A549 (cell line): ENCODE data around the gene ST3GAL6. TPM values are rescaled to one million over a fixed set of nuclear protein-coding genes. Genes with fewer than 3 reads are reported as not detected.

ENCODE experiments used
- ATAC-seq, 2 experiments: fragments of 200-7000 bp in 1 of 2; fragments of >200 bp in 1 of 2; cut with Nextera tagmentation in 1 of 2; cut with Tn5 transposase in 1 of 2; 3 replicates each; pipeline versions ENCODE4 v1.8.0 to v1.9.1; 2018 to 2020; ENCODE audit warnings: mild to moderate bottlenecking in 1 of 2, moderate library complexity in 1 of 2
- CTCF ChIA-PET: fragments of 300-600 bp; sonication (Branson Sonifier 250); formaldehyde crosslinking; extraction: SDS; loops from one replicate; lab custom pipeline; 2021; ENCODE audit warnings: antibody characterized with exemption, inconsistent platforms; lab: Yijun Ruan, JAX
- POLR2A ChIA-PET: fragments of 350-600 bp; formaldehyde crosslinking; extraction: SDS; loops from one replicate; lab custom pipeline; 2021; ENCODE audit warnings: antibody characterized with exemption, inconsistent platforms; lab: Yijun Ruan, JAX
- DNase-seq, 2 experiments: peaks; one replicate each; pipeline versions ENCODE4 v3.0.0 to v3.0.0-alpha.2; 2011 to 2016; ENCODE audit warnings: low read depth in 1 of 2, low spot score in 1 of 2
- FAIRE-seq: peaks from 2 replicates; lab custom pipeline; 2011; peaks lifted over from hg19 to GRCh38; lab: Jason Lieb, UNC
- H3K27ac ChIP-seq, 2 experiments: fragments of >200 bp; sonication (Bioruptor Twin); formaldehyde crosslinking; 3 replicates each; pipeline ENCODE4 v1.5.1; 2016 to 2017
- H3K4me1 ChIP-seq: fragments of >200 bp; sonication (Bioruptor Twin); formaldehyde crosslinking; 3 replicates; pipeline ENCODE4 v1.6.1; 2016
- H3K4me2 ChIP-seq: fragments of >200 bp; sonication (Bioruptor Twin); formaldehyde crosslinking; 3 replicates; pipeline ENCODE4 v1.6.1; 2016
- H3K4me3 ChIP-seq: fragments of >200 bp; sonication (Bioruptor Twin); formaldehyde crosslinking; 3 replicates; pipeline ENCODE4 v1.5.1; 2016
- H3K9me3 ChIP-seq: fragments of >200 bp; sonication (Bioruptor Twin); formaldehyde crosslinking; 3 replicates; pipeline ENCODE4 v1.6.1; 2016
- ATOH8 ChIP-seq: fragments of 250-450 bp; sonication (Bioruptor Pico); IDR thresholded peaks from 2 replicates; pipeline ENCODE4 v1.5.0; 2020; ENCODE audit warnings: low read depth, mild to moderate bottlenecking, moderate library complexity
- CBX8 ChIP-seq: fragments of 200-600 bp; sonication (generic); IDR thresholded peaks from 2 replicates; pipeline ENCODE4 v1.6.1; 2016
- CEBPB ChIP-seq, 2 experiments: fragments of >200 bp in 1 of 2; sonication (Bioruptor Twin) in 1 of 2; formaldehyde crosslinking in 1 of 2; IDR thresholded peaks; 2 replicates each; pipeline ENCODE4 v1.6.1; 2012 to 2016
- CHD2 ChIP-seq: fragments of 150-350 bp; IDR thresholded peaks from 2 replicates; pipeline ENCODE4 v1.6.1; 2014; ENCODE audit warnings: low read length; ENCODE audit not compliant: partially characterized antibody
- CHD4 ChIP-seq: fragments of 200-600 bp; sonication (generic); IDR thresholded peaks from 2 replicates; pipeline ENCODE4 v1.6.1; 2016; ENCODE audit warnings: antibody characterized with exemption, mild to moderate bottlenecking, borderline replicate concordance
- CTCF ChIP-seq: fragments of >200 bp; sonication (Bioruptor Twin); formaldehyde crosslinking; IDR thresholded peaks from 3 replicates; pipeline ENCODE4 v1.5.1; 2016
- EHF ChIP-seq: fragments of 250-450 bp; sonication (Bioruptor Pico); IDR thresholded peaks from 2 replicates; pipeline ENCODE4 v1.5.0; 2020; ENCODE audit warnings: mild to moderate bottlenecking
- EHMT2 ChIP-seq: fragments of 200-600 bp; sonication (generic); IDR thresholded peaks from 2 replicates; pipeline ENCODE4 v1.6.1; 2016; ENCODE audit warnings: antibody characterized with exemption, low read depth, mild to moderate bottlenecking, moderate library complexity
- EP300 ChIP-seq, 2 experiments: fragments of >200 bp; sonication (Bioruptor Twin); formaldehyde crosslinking; IDR thresholded peaks; 2 replicates in 1 of 2; 3 replicates in 1 of 2; pipeline ENCODE4 v1.6.1; 2016 to 2017
- ESRRA ChIP-seq: fragments of 150-350 bp; IDR thresholded peaks from 2 replicates; pipeline ENCODE4 v1.6.1; 2014; ENCODE audit warnings: mild to moderate bottlenecking, low read length, borderline replicate concordance
- FOXS1 ChIP-seq: fragments of 250-450 bp; sonication (Bioruptor Pico); IDR thresholded peaks from 2 replicates; pipeline ENCODE4 v1.5.0; 2020; ENCODE audit warnings: mild to moderate bottlenecking, moderate library complexity
- HMGXB4 ChIP-seq: fragments of 250-450 bp; sonication (Bioruptor Pico); IDR thresholded peaks from 2 replicates; pipeline ENCODE4 v1.5.0; 2021; ENCODE audit warnings: mild to moderate bottlenecking, moderate library complexity, borderline replicate concordance
- HOXA7 ChIP-seq: fragments of 250-450 bp; sonication (Bioruptor Pico); IDR thresholded peaks from 2 replicates; pipeline ENCODE4 v1.5.0; 2020; ENCODE audit warnings: mild to moderate bottlenecking, moderate library complexity
- JUN ChIP-seq, 2 experiments: fragments of >200 bp; sonication (Bioruptor Twin); formaldehyde crosslinking; IDR thresholded peaks; 2 replicates in 1 of 2; 3 replicates in 1 of 2; pipeline ENCODE4 v1.6.1; 2016 to 2017
- JUNB ChIP-seq: fragments of >200 bp; sonication (Bioruptor Twin); formaldehyde crosslinking; IDR thresholded peaks from 2 replicates; pipeline ENCODE4 v1.6.1; 2016
- KDM5A ChIP-seq: fragments of 200-600 bp; sonication (generic); IDR thresholded peaks from 2 replicates; pipeline ENCODE4 v1.6.1; 2016; ENCODE audit warnings: antibody characterized with exemption, mild to moderate bottlenecking
- MAFK ChIP-seq: fragments of 450-650 bp; IDR thresholded peaks from 2 replicates; pipeline ENCODE4 v1.6.1; 2014; ENCODE audit not compliant: partially characterized antibody
- MAZ ChIP-seq: fragments of 150-350 bp; IDR thresholded peaks from 2 replicates; pipeline ENCODE4 v1.6.1; 2014; ENCODE audit warnings: antibody characterized with exemption, low read depth, low read length, borderline replicate concordance
- NFE2L2 ChIP-seq: fragments of 150-350 bp; conservative IDR thresholded peaks from 2 replicates; pipeline ENCODE4 v1.6.1; 2014; ENCODE audit warnings: low read length
- POLR2A ChIP-seq: IDR thresholded peaks from 2 replicates; pipeline ENCODE4 v1.6.1; 2012; ENCODE audit warnings: mild to moderate bottlenecking, low read length
- POLR2AphosphoS2 ChIP-seq: conservative IDR thresholded peaks from 2 replicates; pipeline ENCODE4 v1.6.1; 2012; ENCODE audit warnings: low read length, improper control_type of control experiment, inconsistent platforms
- RARB ChIP-seq: fragments of 250-450 bp; sonication (Bioruptor Pico); IDR thresholded peaks from 2 replicates; pipeline ENCODE4 v1.8.0; 2021; ENCODE audit warnings: mild to moderate bottlenecking, moderate library complexity
- RCOR1 ChIP-seq: fragments of 150-350 bp; IDR thresholded peaks from 2 replicates; pipeline ENCODE4 v1.6.1; 2014; ENCODE audit warnings: antibody characterized with exemption, low read length, low read depth
- RFX5 ChIP-seq: fragments of 450-650 bp; IDR thresholded peaks from 2 replicates; pipeline ENCODE4 v1.7.1; 2014; ENCODE audit warnings: antibody characterized with exemption, mild to moderate bottlenecking, moderate library complexity
- RNF2 ChIP-seq: fragments of 200-600 bp; sonication (generic); IDR thresholded peaks from 2 replicates; pipeline ENCODE4 v1.6.1; 2016; ENCODE audit warnings: low read depth, mild to moderate bottlenecking, antibody characterized with exemption, moderate library complexity, borderline replicate concordance
- SMC3 ChIP-seq: fragments of >200 bp; sonication (Bioruptor Twin); formaldehyde crosslinking; IDR thresholded peaks from 3 replicates; pipeline ENCODE4 v1.6.1; 2018; ENCODE audit warnings: inconsistent platforms
- SREBF2 ChIP-seq: fragments of 450-650 bp; IDR thresholded peaks from 2 replicates; pipeline ENCODE4 v1.6.1; 2014; ENCODE audit warnings: mild to moderate bottlenecking, moderate library complexity
- TFCP2L1 ChIP-seq: fragments of 250-450 bp; sonication (Bioruptor Pico); IDR thresholded peaks from 2 replicates; pipeline ENCODE4 v1.5.0; 2021; ENCODE audit warnings: mild to moderate bottlenecking
- TP53 ChIP-seq: fragments of 250-450 bp; sonication (Bioruptor Pico); IDR thresholded peaks from 2 replicates; pipeline ENCODE4 v1.5.0; 2021; ENCODE audit warnings: mild to moderate bottlenecking, moderate library complexity
- USF2 ChIP-seq: fragments of 450-650 bp; IDR thresholded peaks from 2 replicates; pipeline ENCODE4 v1.6.1; 2014; ENCODE audit warnings: antibody characterized with exemption
- ZC3H11A ChIP-seq: fragments of 450-650 bp; IDR thresholded peaks from 2 replicates; pipeline ENCODE4 v1.6.1; 2014; ENCODE audit warnings: antibody characterized with exemption, mild to moderate bottlenecking
- ZFP36 ChIP-seq: fragments of 450-650 bp; IDR thresholded peaks from 2 replicates; pipeline ENCODE4 v1.6.1; 2014; ENCODE audit warnings: borderline replicate concordance; ENCODE audit not compliant: partially characterized antibody
- WGBS: methylation state at CpG from one replicate; pipeline ENCODE4 v1.1.6; 2017; ENCODE audit errors: missing lambda C conversion rate; 5-methylcytosine and 5-hydroxymethylcytosine counted together
- polyA plus RNA-seq, 4 experiments: library from polyadenylated mRNA; depleted of rRNA in 3 of 4; stranded (reverse); fragments of >200 nt; fragmentation: RNase III in 1 of 4; extraction: RNeasy Plus Mini Kit Qiagen cat#74134 plus additional on column Dnase treatment in 1 of 4; gene quantifications; 2 replicates in 3 of 4; 3 replicates in 1 of 4; pipeline ENCODE4 v1.2.3, GENCODE V29; 2011 to 2017
- TF ChIP-seq, protein P1 (sequence below): fragments of >200 bp; sonication (Bioruptor Twin); formaldehyde crosslinking; IDR thresholded peaks from 2 replicates; pipeline ENCODE4 v1.6.1; 2016

ST3GAL6 gene
- polyA plus RNA-seq, 2 of the 4 experiments (the other 2 are of a cell fraction) = 1.1 to 1.4 TPM

- Histone ChIP-seq H3K4me1 (no peaks in the 10 kb centered on the region), H3K4me3 (no peak overlapping the region), H3K27ac (no peak overlapping the region), H3K9me3 (no peaks in the 10 kb centered on the region), H3K4me2 (no peak overlapping the region)
- no peak for FAIRE-seq
- CTCF ChIA-PET = interaction anchor here (1.2 to 1.5 kb wide), 2 partner anchors 11 to 16 kb away, joined by 3 to 4 read pairs; no protein-coding TSS in a partner anchor
- DNase-seq = no peak
- POLR2A ChIA-PET = interaction anchor here (0.5 kb wide), 1 partner anchor 199 kb away, joined by 4 read pairs; no protein-coding TSS in a partner anchor
- ATAC-seq = no peak
- TF ChIP-seq KDM5A (no peak), ESRRA (no peak), CEBPB (IDR thresholded peaks at IDR 0.05) (no peak), CHD2 (no peak), RCOR1 (no peak), HOXA7 (no peak), HMGXB4 (CRISPR knock-in tag) (no peak), USF2 (no peak), MAFK (no peak), TP53 (CRISPR knock-in tag) (no peak), RFX5 (no peak), EHMT2 (no peak), EP300 (IDR thresholded peaks at IDR 0.05) (no peak), ZFP36 (no peak), JUN (IDR thresholded peaks at IDR 0.05) (no peak), NFE2L2 (no peak), ZC3H11A (no peak)
- WGBS = 43% methylated on average over 4 of the region's 4 CpGs
Observed at GRCh38 chr3:98764472-98764884, 1.3 kb downstream of the ST3GAL6 start.

DNA sequence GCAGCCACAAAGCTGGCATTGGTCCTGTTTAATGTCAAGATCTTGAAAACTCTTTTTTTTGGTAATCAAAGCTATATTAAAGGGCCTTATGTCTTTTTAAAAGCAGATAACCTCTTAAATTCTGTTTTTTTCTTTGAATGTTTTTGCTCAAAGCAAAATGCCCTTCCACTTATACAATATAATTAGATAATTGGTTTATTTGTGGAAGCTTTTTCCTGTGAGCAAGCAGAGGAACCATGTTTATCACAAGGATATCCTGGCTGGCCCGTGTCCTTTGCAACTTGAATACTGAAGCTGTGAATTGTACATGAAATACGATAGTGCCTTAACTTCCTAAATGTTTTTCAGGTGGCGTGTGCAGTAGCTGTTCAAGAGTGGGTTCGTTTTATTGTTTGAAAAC lies 2.6 kb downstream of the ST3GAL6 start:
- TF ChIP-seq SMC3 = no peak
- no peak for TF ChIP-seq MAZ
- no peak for TF ChIP-seq CHD4
- no peak for TF ChIP-seq EHF (CRISPR knock-in tag)
- TF ChIP-seq POLR2A = no peak
- no peak for TF ChIP-seq TP53 (CRISPR knock-in tag)
- no peak for TF ChIP-seq RNF2
- TF ChIP-seq CHD2 = no peak
- no peak for TF ChIP-seq SREBF2
- TF ChIP-seq CBX8 = no peak
- TF ChIP-seq, protein P1, sequence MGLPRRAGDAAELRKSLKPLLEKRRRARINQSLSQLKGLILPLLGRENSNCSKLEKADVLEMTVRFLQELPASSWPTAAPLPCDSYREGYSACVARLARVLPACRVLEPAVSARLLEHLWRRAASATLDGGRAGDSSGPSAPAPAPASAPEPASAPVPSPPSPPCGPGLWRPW = no peak
- TF ChIP-seq FOXS1 (CRISPR knock-in tag) = no peak
- TF ChIP-seq RARB (CRISPR knock-in tag) = no peak
- no peak for TF ChIP-seq CTCF
- no peak for TF ChIP-seq POLR2AphosphoS2
- TF ChIP-seq JUNB = no peak
- TF ChIP-seq TFCP2L1 (CRISPR knock-in tag) = no peak
- TF ChIP-seq ATOH8 (CRISPR knock-in tag) = no peak
- TF ChIP-seq HOXA7 = no peak
- no peak for ATAC-seq
- ChIA-PET POLR2A (no interaction called here), CTCF (no interaction called here)
- no peaks in the 10 kb centered on the region for H3K4me1 ChIP-seq
- no peak for DNase-seq
- no peak overlapping the region for H3K4me3 ChIP-seq
- no peak overlapping the region for H3K4me2 ChIP-seq
- no peak for FAIRE-seq
- H3K9me3 ChIP-seq = no peaks in the 10 kb centered on the region
- 56% methylated on average over 4 of the region's 4 CpGs for WGBS
- H3K27ac ChIP-seq = no peak overlapping the region
